GM18867 (cell line): ENCODE results near the gene CCDC187.
"Not testable (repeated sequence)": the region's sequence is repeated elsewhere in the genome, so short reads cannot be mapped to it uniquely, and the experiment has no call there.

Source experiments
- ATAC-seq: cut with Tn5 transposase; IDR thresholded peaks from one replicate; pipeline ENCODE4 v1.9.1; 2021; ENCODE audit warnings: mild to moderate bottlenecking, moderate library complexity; ENCODE audit not compliant: unreplicated experiment

CCDC187 gene

DNA sequence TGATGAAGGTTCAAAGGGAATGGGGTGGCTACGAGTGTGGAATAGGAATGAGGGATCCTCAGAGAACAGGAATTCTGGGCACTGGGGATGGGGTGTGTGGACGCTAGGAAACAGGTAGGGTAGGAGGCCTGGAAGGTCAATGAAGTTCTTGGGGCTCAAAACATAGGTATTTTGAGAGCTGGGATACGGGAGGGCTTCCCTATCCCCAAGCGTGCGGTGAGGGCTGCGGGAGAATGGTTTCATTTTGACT, 59.0 kb downstream of the CCDC187 start:
- peak; percentile 1 for ATAC-seq

DNA sequence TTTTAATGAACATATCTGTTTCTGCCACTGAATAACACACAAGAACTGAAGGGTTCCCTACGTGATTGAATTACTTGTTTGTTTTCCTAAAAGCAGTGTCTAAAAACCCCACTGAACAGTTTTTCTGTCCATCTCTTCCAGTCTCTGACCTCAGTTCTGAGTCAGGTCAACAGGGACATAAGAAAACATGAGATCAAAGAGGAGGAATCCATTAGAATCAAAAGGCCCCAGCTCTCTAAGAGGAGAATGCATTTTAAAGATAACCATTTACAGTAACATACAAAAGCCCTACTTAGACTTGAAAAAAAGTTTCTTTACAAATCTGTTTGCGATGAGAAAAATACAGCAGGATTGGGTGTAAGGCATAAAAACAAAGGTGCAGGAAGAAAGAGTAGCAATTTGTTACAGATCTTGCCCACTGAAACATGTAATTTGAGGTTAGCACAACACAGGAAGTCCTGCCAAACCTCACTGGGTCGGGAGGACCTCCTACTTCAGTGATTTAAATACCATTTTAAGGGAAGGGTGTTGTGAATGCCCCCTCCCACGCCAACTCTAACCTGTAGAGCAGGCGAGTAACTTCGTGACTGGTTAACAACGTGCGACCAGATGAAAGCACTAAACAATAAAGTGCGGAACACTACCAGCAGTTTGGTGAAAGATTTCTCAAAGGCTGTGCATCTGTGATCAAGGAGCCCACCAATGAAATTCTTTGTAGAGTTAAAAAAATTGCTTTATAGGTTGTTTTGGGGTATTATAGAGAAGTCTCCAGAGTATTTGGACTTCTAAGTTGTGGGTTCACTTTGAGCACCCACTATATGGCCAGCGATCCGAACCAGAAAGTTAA, 59.5 kb downstream of the CCDC187 start:
- no peak for ATAC-seq

DNA sequence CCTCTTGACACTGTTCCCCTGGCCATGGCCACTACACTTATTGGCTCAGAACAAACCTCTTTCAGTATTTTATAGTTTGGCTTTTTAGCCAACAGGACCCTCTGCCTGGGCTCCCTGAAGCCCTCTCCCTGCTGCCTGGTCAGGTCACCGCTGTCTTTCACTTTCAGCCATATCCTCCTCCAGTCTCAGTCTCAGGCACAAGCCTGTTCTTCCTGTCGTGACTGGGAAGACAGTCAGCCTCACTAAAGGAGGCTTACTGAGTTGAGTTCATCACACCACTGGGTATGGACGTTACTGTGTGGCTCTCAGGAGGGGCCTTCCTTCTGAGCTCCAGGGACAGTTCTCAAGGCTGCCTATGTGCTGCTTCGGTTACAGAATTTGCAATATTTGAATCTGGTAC, 60.3 kb downstream of the CCDC187 start:
- ATAC-seq: no peak

DNA sequence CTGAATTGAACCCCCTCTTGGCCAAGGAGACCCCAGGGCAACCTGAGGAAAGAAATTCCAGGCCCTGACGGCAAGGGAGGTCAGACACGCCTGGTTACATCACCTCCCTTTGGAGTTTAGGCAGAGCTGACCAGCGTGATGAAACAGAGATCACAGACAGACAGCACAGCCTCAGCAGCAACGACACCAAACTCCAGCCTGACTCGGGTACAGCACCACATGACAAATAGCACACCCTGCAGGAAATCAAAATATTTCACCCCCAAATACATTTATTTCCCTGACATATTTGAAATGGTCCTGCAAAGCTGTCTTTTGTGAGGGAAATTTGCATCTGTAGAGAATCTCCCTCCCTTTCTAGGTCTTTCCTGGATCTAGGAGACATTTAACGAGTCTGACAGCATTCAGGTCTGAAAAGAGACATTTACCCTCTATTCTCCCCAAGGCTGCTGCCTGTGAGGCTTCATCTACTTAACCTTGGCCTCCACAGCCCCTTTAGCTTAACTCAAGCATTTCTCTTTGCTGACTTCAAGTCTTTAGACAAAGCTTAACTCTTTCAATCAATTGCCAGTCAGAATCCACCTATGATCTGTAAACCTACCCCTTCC, 60.9 kb downstream of the CCDC187 start:
- ATAC-seq: no peak

DNA sequence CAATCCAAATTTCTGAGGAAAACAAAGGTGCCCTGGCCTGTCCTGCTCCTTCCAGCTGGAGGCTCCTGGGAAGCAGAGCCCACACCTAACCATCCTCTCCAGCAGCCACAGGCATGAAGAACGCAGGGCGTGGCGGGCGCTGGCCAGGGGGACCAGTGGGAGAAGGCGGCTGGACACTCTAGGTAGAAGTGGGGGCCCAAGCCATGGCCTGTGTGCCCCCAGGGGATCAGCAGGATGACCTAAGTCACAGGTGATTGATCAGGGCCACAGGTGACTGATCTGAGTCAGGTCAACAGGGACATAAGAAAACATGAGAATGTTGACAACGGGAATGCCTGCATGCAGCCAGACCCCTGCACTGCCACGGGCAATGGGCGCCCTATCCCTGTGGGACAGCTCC, 61.6 kb downstream of the CCDC187 start:
- no peak for ATAC-seq

DNA sequence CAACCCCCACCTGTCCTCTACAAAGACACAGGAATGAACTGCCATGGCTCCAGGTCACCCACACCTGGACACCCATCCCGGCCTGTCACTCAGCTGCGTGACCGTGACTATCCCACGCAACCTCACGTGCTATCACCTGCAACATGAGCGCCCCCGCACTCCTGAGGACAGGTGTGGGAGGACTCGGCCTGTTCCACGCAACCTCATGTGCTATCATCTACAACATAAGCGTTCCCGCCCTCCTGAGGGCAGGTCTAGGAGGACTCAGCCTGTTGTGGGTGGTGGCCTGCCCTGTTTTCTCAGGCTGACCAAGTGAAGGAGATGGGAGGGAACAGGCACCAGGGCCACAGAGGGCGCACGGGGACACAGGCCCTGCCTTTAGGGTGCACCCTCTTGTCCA, 62.4 kb downstream of the CCDC187 start:
- ATAC-seq: no peak

DNA sequence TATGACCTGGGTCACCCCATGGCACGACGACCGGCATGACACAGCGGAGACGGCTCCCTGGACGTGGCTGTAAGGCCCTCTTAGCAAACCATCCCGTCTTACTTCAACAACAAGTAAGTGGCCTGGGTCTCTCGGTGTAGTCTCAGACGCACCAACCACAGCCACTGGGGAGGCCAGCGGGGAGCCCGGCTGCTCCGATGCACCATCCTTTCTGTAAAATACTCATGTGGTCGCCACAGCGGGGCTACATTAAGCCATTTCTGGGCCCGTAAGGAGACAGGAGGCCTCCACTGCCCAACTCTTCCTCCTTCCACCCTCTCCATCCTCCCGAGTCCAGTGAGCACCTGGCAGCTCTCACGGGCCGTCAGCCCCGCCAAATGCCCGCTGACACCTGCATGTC, 63.0 kb downstream of the CCDC187 start:
- ATAC-seq: no peak

DNA sequence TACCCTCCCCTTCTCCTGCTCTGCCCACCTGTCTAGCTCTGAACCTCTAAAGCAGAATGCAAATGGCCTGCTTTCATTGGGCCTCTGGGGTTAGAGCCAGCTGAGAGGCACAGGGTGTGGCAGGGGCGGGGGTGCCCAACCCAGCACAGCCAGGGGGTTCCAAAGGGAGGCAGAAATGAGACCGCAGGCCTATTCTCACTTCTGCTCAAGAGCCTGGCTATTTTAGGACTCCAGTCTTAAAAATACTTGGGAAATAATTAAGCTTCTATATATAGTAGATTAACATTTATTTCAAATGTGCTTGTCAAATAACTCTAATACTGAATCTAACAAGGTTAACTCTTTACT, 63.9 kb downstream of the CCDC187 start:
- ATAC-seq: no peak

DNA sequence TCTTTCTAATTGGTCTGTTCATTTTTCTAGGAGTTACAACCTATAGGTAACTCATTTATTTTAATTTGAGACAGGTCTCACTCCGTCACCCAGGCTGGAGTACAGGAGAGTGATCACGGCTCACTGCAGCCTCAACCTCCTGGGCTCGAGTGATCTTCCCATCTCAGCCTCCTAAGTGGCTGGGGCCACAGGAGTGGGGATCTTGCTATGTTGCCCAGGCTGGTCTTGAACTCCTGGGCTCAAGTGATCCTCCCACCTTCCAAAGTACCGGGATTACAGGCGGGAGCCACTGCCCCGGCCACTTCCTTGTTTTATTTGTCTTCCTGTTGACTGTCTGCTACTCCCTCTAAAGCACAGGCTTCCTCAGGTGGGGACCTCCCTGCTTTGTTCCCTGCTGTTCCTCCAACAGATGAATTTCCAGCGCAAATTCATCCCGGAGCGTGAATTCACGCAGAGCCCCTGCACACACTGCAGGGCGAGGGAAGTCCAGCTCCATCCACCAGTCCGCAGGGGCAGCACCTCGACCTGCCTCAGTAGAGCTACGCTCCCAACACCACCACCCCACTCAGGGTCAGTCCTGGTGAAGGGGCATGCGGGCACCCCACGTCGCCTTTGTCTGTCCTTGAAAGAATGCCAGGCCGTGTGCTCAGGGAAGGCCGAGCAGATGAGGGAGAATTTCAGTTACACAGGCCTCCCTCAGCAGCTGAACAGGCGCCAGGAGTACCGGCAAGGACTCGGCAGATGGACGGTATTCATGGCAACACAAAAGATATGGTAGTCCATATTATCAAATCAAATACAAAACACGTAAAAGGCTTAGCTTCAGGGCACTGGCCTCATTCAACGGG, 64.5 kb downstream of the CCDC187 start:
- no peak for ATAC-seq

DNA sequence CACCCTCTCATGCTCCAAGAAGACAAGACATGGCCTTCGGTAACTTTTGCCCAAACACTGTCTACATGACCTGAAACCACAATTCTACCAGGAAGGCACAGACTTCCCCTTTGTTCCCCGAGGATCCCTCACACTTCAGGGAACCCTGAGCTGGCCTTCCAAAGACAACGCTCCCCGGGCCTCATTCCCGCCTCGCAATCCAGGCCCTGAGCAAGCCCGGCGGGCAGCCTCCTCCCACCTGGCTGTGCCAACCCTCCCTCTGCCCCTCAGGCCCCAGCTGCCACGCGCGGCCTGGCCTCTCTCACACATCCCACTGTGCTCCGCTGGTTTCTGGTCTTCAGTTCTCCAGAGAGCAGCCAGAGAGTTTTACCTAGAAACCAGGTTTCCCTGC, 65.6 kb downstream of the CCDC187 start:
- ATAC-seq: no peak

DNA sequence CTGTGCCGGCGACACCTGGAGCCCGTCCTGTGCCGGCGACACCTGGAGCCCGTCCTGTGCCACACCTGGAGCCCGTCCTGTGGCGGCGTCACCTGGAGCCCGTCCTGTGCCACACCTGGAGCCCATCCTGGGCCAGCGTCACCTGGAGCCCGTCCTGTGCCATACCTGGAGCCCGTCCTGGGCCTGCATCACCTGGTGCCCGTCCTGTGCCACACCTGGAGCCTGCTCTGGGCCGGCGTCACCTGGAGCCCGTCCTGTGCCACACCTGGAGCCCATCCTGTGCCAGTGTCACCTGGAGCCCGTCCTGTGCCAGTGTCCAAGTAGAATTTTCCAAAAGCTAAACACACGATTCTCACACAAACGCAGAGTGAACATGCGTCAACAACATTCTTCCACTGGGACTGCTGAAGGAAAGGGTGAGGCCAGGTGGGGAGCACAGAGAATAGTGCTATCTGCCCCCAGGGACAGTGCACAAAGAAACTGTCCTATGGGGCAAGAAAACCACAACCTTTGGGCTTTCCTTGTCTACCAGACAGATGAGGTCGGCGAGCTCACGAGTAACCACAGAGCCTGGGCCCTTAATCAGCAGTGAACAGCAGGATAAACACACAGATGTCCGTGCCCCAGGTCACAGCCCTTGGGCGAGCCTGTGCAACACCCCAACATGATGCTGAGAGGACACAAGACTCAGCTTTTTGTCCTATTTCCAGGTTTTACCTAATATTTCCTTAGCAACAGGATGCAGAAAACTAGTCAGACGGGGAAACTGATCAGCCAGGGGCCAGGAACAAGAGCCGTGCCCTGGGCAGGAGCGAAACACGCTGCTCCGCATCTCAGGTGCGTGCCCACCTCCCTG, 66.2 kb downstream of the CCDC187 start:
- ATAC-seq: no peak

DNA sequence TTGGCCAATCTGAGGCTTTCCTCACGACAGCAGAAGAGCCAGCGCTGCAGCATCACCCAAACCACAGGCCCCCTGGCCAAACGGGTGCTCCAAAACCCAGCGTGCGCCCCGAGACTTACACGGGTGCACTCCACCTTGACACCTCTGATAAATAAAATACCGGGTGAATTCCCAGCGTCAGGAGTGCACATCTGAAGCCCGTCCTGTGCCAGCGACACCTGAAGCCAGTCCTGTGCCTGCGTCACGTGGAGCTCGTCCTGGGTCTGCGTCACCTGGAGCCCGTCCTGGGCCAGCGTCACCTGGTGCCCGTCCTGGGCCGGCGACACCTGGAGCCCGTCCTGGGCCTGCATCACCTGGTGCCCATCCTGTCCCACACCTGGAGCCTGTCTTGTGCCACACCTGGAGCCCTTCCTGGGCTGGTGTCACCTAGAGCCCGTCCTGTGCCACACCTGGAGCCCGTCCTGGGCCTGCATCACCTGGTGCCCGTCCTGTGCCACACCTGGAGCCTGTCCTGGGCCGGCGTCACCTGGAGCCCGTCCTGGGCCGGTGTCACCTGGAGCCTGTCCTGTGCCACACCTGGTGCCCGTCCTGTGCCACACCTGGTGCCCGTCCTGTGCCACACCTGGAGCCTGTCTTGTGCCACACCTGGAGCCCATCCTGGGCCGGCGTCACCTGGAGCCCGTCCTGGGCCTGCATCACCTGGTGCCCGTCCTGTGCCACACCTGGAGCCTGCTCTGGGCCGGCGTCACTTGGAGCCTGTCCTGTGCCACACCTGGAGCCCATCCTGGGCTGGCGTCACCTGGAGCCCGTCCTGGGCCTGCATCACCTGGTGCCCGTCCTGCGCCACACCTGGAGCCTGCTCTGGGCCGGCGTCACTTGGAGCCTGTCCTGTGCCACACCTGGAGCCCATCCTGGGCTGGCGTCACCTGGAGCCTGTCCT, 67.2 kb downstream of the CCDC187 start:
- not testable (repeated sequence) for ATAC-seq

DNA sequence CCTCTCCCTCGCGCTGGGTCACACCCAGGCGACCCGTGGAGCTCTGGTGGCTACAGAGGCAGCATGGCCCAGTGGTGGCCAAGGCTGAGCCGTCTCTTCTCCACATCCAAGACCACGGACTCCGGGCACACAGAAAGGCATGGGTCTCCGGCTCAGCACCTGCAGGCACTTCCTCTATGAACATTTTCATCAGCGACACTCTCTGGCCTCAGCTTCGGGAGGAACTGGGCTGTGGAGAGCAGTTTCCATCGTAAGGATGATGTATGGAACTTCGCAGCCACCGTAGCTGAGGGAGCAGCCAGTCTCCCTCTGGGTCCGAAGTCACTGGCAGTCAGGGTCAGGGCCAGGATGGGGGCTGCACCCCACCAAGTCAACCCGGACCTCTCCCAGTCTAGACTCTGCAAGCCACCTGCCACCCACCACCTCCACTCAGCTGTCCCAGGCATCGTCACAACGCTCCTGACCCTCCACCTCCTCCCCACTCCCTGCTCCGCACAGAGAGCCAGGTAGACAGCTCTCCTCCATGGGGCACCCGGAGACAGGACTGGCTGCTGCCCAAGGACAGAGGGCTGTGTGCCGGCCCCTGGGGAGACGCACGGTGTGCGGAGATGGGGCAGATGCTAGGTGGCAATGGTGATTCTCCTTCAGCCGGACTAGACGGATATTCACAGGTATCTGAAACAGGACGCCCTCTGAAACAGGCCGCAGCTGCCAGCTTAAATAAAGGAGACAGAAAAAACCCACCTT, 68.0 kb downstream of the CCDC187 start:
- no peak for ATAC-seq

DNA sequence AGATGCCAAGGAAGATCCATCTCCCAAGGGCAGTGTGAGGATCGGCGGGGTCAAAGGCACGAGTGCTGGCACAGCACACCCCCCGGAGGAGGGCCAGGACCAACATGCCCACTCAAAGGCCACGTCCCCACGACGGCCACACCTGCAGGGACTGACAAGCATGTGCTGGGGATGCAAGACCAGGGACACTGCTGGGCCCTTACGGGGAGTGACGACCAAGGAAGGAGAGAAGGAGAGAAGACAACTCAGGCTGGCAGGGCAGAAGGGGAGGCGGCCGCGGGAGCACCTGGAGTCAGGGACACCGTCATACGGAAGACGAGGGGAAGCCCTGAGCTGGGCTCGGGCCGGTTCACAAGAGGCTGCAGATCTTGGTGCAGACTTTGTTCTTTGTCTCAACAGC, 68.7 kb downstream of the CCDC187 start:
- ATAC-seq: no peak

DNA sequence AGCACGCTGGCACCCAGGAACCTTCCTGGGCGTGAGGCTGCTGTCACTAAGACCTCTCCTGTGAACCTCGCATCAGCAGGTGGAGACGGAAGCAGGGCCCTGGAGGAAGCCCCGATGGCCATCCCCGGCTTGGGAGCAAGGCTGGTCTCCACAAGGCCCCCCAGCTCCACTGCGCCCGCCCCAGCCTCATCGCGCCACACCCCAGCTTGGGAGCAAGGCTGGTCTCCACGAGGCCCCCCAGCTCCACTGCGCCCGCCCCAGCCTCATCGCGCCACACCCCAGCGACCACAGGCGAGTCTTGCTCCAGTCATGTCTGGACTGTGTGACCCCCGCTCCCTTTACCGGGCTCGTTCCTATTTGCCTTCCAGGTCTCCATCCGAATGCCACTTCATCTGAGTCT, 69.3 kb downstream of the CCDC187 start:
- no peak for ATAC-seq

DNA sequence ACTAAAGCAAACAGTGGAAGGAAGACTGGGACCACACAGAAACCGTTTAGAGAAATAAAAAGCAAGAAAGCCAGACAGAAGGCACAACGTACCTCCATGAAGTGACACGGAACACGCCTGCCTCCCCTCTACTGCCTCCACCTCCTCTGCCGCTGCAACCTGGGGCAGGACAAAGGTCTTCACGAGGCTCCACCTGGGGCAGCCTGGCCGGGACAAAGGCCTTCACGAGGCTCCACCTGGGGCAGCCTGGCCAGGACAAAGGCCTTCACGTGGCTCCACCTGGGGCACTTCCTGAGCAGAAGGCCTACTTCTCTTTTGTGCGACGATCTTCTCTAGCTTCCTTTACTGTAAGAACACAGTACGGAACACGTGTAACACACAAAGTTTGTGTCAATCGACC, 70.0 kb downstream of the CCDC187 start:
- ATAC-seq: no peak

DNA sequence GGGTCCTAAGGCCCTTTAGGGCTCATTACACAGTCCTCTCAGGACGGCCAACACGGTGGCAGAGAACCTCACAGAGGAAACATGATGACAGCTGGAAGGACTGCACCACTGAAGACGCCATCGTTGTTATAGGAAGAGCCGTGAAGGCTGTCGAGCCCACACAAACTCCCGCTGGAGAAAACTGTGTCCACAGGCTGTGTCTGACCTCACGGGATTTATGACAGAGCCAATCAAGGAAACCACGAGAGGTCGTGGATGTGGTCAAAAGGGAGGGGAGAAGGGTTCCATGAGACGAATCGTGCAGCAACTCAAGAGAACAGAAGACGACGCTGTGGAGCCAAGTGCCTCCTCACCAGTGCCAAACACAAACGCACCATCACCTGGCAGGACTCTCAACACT, 70.5 kb downstream of the CCDC187 start:
- no peak for ATAC-seq

DNA sequence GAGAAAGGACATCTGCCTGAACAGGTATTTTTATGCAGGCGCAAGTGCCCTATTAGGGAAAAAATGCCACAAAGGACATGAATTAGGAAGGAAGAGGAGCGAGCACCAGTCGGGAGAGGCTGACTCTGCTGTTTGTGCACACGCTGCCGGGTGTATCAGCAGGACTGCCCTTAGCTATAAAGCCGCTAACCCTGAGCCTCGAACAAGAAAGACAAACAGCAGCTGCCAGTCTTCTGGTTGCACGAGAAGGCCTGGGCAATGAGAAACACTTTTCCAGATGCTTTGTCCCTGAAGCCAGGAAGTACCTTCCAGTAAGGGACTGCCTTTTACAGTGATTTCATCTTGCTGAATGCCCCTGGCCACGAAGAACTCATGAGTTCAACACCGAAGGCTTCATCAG, 70.9 kb downstream of the CCDC187 start:
- no peak for ATAC-seq

DNA sequence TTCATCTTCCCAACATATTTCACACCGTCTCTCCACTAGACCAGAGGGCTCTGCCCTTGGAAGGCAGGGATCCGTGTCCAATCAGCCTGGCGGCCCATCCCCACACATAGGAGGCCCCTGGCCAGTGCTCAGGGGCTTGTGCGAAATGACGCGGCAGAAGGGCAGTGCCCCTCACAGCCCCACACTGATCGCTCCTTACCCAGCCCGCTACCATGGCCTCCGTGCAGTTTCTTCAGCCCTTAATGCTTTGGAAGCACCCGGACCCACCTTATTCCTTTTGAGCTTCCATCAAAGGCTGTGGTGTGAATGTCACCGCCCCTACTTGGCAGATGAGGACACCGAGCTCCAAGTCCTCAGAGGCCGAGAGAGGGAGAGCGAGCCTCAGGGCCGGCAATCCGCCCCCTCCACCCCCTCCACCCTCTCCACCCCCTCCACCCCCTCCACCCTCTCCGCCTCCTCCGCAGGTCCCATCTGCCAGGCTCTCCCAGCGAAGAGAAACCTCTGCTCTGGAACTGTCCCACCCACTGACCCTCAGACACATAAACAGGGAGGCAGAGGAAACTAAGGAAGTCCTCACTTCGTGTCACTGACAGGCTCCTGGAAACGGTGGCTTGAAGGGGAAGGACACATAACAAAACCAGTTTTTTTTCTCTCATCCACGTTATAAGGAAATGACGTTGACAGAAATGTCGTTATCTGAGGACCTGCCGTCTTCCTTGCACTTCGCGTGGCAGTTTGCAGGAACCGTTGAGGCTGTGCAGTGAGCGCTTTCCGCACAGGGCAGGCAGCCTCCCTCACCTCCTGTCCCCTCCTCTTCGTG, 72.2 kb downstream of the CCDC187 start:
- no peak for ATAC-seq
